GM12873 (cell line): ENCODE measurements around the gene FOXE3.

ENCODE experiments used
- TF ChIP-seq, protein P1 (sequence below): IDR thresholded peaks from 2 replicates; pipeline ENCODE4 v1.5.1; 2012; ENCODE audit warnings: low read depth, mild to moderate bottlenecking, moderate library complexity, low read length, control low read depth; ENCODE audit not compliant: insufficient read depth; ENCODE audit errors: missing control alignments

FOXE3 gene

DNA sequence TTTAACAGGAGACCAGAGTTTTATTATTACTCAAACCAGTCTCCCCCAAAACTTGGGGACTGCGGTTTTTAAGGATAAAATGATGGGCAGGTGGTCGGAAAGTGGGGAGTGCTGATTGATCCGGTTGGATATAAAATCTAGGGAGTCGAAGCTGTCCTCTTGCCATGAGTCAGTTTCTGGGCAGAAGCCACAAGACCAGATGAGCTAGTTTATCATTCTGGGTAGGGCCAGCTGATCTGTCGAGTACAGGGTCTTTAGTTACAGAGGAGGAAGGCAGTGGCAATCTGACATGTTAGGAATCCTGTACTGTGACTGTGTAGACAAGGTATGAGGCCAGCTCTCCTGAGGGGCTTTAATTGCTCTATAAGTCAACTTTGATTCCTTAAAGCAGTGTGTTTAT lies 22.9 kb upstream of the FOXE3 start:
- TF ChIP-seq, protein P1, sequence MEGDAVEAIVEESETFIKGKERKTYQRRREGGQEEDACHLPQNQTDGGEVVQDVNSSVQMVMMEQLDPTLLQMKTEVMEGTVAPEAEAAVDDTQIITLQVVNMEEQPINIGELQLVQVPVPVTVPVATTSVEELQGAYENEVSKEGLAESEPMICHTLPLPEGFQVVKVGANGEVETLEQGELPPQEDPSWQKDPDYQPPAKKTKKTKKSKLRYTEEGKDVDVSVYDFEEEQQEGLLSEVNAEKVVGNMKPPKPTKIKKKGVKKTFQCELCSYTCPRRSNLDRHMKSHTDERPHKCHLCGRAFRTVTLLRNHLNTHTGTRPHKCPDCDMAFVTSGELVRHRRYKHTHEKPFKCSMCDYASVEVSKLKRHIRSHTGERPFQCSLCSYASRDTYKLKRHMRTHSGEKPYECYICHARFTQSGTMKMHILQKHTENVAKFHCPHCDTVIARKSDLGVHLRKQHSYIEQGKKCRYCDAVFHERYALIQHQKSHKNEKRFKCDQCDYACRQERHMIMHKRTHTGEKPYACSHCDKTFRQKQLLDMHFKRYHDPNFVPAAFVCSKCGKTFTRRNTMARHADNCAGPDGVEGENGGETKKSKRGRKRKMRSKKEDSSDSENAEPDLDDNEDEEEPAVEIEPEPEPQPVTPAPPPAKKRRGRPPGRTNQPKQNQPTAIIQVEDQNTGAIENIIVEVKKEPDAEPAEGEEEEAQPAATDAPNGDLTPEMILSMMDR, result no peak

GRCh38 chr1:47395433-47395832 lies 20.7 kb upstream of the FOXE3 start:
- TF ChIP-seq, protein P1, result no peak

GRCh38 chr1:47396671-47397196 lies 19.4 kb upstream of the FOXE3 start:
- TF ChIP-seq, protein P1, result no peak

DNA sequence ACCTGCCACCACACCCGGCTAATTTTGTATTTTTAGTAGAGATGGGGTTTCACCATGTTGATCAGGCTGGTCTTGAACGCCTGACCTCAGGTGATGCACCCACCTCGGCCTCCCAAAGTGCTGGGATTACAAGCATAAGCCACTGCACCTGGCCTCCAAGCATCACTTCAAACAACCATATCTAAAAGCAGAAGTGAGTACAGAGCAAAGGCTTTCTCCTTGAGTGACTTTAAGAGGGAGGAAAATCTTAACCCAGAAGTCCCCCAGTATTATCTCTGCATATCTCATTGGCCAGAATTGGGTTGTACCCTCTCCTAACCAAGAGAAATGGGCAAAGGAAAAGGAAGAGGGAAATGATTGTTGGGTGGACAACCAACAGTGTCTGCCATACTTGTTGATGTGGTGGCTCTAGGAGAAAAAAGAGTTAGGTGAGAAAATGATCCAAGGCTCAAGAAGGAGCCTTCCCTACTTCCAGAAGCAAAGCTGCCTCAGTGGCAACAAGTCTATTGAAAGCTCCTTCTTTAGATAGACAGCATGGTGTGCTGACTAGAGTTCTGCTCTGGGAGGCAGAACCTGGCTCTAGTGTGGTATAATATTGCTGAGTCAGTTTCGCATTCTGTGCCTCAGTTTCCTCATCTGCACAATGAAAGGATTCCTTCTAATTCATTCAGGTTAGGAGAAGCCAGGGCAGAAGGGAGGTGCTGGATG lies 16.8 kb upstream of the FOXE3 start:
- TF ChIP-seq, protein P1, result no peak

DNA sequence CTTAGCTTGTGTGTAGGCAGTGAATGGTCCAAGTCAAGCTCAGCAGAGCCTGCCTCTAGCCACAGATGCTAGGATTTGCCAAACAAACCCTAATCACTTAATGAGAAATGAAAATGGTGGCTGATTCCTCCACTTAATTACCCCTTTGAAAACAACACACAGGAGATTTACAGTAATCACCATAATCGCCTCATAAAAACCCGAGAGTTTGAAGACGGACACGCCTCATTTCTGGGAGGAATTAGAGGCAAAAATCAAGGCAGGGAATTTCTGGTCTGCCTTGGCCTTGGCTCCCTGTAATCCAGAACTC lies 16.3 kb upstream of the FOXE3 start:
- TF ChIP-seq, protein P1, result no peak

GRCh38 chr1:47401761-47402160 lies 14.3 kb upstream of the FOXE3 start:
- TF ChIP-seq, protein P1, result no peak

- TF ChIP-seq, protein P1, result no peak
Observed at GRCh38 chr1:47402591-47402990, 13.5 kb upstream of the FOXE3 start.
